ENCODE data around the gene ENTPD3. TPM values are rescaled to one million over a fixed set of nuclear protein-coding genes. Genes with fewer than 3 reads are reported as not detected.
A peak's percentile ranks its signal among the peaks of the same experiment; 100 is the strongest.

ENTPD3 gene, protein sequence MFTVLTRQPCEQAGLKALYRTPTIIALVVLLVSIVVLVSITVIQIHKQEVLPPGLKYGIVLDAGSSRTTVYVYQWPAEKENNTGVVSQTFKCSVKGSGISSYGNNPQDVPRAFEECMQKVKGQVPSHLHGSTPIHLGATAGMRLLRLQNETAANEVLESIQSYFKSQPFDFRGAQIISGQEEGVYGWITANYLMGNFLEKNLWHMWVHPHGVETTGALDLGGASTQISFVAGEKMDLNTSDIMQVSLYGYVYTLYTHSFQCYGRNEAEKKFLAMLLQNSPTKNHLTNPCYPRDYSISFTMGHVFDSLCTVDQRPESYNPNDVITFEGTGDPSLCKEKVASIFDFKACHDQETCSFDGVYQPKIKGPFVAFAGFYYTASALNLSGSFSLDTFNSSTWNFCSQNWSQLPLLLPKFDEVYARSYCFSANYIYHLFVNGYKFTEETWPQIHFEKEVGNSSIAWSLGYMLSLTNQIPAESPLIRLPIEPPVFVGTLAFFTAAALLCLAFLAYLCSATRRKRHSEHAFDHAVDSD
- total RNA-seq (2014; rRNA removed; shearing (Covaris generic)) (not detected in 2 replicates), total RNA-seq (2022) (not detected in 2 replicates), Bru-seq, nascent RNA (percentile 4 among the genes with signal in this experiment), BruChase-seq, experiment 1, labeled RNA remaining after a 6-hour chase (not detected), BruChase-seq, experiment 2, labeled RNA remaining after a 2-hour chase (not detected)
- long read RNA-seq: 0 reads

DNA sequence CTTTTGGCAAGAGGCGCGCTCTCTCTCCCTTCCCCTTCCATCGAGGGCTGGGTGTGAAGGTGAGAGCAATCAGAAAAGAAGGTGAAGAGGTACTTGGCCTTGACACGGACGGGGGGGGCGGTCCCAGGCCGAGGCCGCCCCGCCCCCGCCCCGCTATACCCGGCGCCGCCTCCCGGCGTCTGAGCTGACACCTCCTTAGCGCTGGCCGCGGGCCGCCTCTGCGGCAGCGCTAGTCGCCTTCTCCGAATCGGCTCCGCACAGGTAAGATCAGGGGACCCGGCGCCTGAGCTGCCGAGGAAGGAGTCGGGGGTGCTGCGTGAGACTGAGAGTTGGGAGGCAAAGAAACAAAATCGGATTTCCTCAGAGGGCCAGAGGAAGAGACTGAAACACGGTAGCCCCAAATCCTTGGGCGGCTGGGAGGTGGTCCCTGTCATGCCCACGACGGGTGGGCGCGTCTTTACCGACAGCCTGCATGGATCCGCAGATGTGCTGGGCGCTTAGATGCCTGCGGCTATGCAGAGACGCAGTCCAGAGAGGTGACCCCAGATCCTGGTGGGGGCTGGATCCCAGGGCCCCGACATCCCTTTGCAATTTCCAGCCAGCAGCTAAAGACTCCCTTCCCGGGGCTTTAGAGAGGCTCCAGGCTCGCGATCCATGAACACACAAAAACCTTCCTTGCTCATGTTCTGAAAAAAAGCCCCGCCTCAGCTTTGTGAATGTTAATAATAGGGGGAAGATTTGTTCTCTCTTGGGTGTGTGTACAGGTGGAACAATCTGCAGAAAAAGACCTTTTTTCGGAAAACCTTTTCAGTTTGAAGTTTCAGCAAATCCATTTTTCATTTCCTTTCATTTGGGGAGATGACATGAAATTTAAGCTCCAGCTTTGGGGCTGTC lies at the start of gene ENTPD3:
Gene ENTPD3 (plus strand): TSS at position 184 of the 894 bp plus-strand sequence. CDS start 874 bp downstream, outside the sequence.
- H4K20me1 ChIP-seq (ENCODE audit: insufficient read depth, low read length): no peaks in the 10 kb centered on the region
- no TSS peak for BruUV-seq (replicated peaks)
- H3K36me3 ChIP-seq (ENCODE audit: insufficient read depth, low read length): no peaks in the 10 kb centered on the region
- no peak within 1 kb of the TSS for H3K4me2 ChIP-seq (ENCODE audit: low read length)
- POLR2A ChIA-PET: no interaction called here
- no peak for TF ChIP-seq EZH2phosphoT487 (IDR thresholded peaks at IDR 0.05; ENCODE audit: borderline replicate concordance, low read depth, low read length)
- TF ChIP-seq, protein P1, sequence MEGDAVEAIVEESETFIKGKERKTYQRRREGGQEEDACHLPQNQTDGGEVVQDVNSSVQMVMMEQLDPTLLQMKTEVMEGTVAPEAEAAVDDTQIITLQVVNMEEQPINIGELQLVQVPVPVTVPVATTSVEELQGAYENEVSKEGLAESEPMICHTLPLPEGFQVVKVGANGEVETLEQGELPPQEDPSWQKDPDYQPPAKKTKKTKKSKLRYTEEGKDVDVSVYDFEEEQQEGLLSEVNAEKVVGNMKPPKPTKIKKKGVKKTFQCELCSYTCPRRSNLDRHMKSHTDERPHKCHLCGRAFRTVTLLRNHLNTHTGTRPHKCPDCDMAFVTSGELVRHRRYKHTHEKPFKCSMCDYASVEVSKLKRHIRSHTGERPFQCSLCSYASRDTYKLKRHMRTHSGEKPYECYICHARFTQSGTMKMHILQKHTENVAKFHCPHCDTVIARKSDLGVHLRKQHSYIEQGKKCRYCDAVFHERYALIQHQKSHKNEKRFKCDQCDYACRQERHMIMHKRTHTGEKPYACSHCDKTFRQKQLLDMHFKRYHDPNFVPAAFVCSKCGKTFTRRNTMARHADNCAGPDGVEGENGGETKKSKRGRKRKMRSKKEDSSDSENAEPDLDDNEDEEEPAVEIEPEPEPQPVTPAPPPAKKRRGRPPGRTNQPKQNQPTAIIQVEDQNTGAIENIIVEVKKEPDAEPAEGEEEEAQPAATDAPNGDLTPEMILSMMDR (conservative IDR thresholded peaks at IDR 0.05; ENCODE audit: low read length): no peak
- no peak within 1 kb of the TSS for H3K27ac ChIP-seq (ENCODE audit: low read depth, low read length, poor library complexity, severe bottlenecking)
- no peaks in the 10 kb centered on the region for H3K9me3 ChIP-seq (ENCODE audit: low read length)
- H3K4me1 ChIP-seq (ENCODE audit: insufficient read depth, low read length, poor library complexity, severe bottlenecking): no peaks in the 10 kb centered on the region
- no peaks in the 10 kb centered on the region for H3K9me2 ChIP-seq (ENCODE audit: insufficient read depth, low read length)
- intact Hi-C loops (cut with micrococcal nuclease; ENCODE audit: unreplicated experiment): no loop called here
- H2AFZ ChIP-seq (ENCODE audit: low read length): no peak within 1 kb of the TSS
- DNase-seq (ENCODE audit: low spot score): no peak
- H3K4me3 ChIP-seq (ENCODE audit: low read depth, low read length, poor library complexity, severe bottlenecking): no peak within 1 kb of the TSS
- CTCF ChIA-PET (ENCODE audit: unreplicated experiment): no interaction called here
- no peaks in the 10 kb centered on the region for H3K79me2 ChIP-seq (ENCODE audit: insufficient read depth, low read depth, low read length)

DNA sequence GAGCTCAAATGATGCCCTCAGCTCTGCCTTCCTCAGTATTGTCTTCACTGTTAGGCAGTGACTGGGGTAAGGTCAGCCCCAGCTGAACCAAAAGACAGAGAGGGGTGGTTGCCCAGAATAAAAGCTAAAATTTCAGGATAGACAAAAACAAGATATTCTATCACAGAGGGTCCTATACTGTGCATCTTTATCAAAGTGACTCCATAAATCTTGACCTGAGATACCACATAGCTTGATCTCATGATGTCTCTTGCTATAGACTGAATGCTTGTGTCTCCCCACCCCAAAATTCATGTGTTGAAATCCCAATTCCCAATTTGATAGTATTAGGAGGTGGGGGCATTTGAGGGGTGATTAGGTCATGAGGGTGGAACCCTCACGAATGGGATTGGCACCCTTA lies 47.1 kb upstream of the ENTPD3 start:
- Histone ChIP-seq H3K4me1 (ENCODE audit: insufficient read depth, low read length, poor library complexity, severe bottlenecking) (no peaks in the 10 kb centered on the region), H3K4me2 (ENCODE audit: low read length) (no peak overlapping the region), H3K9me3 (ENCODE audit: low read length) (no peaks in the 10 kb centered on the region), H3K79me2 (ENCODE audit: insufficient read depth, low read depth, low read length) (no peaks in the 10 kb centered on the region), H3K9me2 (ENCODE audit: insufficient read depth, low read length) (no peaks in the 10 kb centered on the region), H3K27ac (ENCODE audit: low read depth, low read length, poor library complexity, severe bottlenecking) (no peak overlapping the region), H2AFZ (ENCODE audit: low read length) (no peak overlapping the region), H3K4me3 (ENCODE audit: low read depth, low read length, poor library complexity, severe bottlenecking) (no peak overlapping the region), H3K36me3 (ENCODE audit: insufficient read depth, low read length) (no peaks in the 10 kb centered on the region), H4K20me1 (ENCODE audit: insufficient read depth, low read length) (no peaks in the 10 kb centered on the region)
- DNase-seq (ENCODE audit: low spot score): no peak
- ChIA-PET POLR2A (interaction anchor here (0.5 to 1.2 kb wide), 2 partner anchors 73 to 231 kb away, joined by 4 to 6 read pairs; no protein-coding TSS in a partner anchor), CTCF (ENCODE audit: unreplicated experiment) (no interaction called here)
- TF ChIP-seq, protein P1 (conservative IDR thresholded peaks at IDR 0.05; ENCODE audit: low read length): no peak
- TF ChIP-seq EZH2phosphoT487 (IDR thresholded peaks at IDR 0.05; ENCODE audit: borderline replicate concordance, low read depth, low read length): no peak
- no TSS peak for BruUV-seq (replicated peaks)
- intact Hi-C loops (cut with micrococcal nuclease; ENCODE audit: unreplicated experiment): no loop called here

Measured in OCI-LY7 (cell line).